Testis (tissue), 5 donors: Measurements from ENCODE around the gene DOK3. TPM values are rescaled to one million over a fixed set of nuclear protein-coding genes. Genes with fewer than 3 reads are reported as not detected.
A peak's percentile ranks its signal among the peaks of the same experiment; 100 is the strongest.

ENCODE experiments used
- DNase-seq: peaks from one replicate; pipeline ENCODE4 v3.0.0-alpha.2; 2019
- H3K27ac ChIP-seq, 2 donors: fragments of 200-600 bp; sonication (generic); one replicate each; pipeline ENCODE4 v1.5.1; 2019
- H3K27me3 ChIP-seq: fragments of 200-600 bp; sonication (generic); one replicate; pipeline ENCODE4 v1.5.1; 2019
- H3K36me3 ChIP-seq: fragments of 200-600 bp; sonication (generic); one replicate; pipeline ENCODE4 v1.5.1; 2017; ENCODE audit warnings: low read depth; ENCODE audit errors: missing control alignments
- H3K4me1 ChIP-seq: fragments of 200-600 bp; sonication (generic); one replicate; pipeline ENCODE4 v1.5.1; 2019
- H3K4me3 ChIP-seq, 2 donors: fragments of 200-600 bp; sonication (generic); one replicate each; pipeline ENCODE4 v1.5.1; 2017 to 2019
- H3K9me3 ChIP-seq: fragments of 200-600 bp; sonication (generic); one replicate; pipeline ENCODE4 v1.5.1; 2017
- POLR2A ChIP-seq: fragments of 450-650 bp; IDR thresholded peaks from one replicate; pipeline ENCODE4 v1.6.1; 2017; ENCODE audit warnings: antibody characterized with exemption, mild to moderate bottlenecking, moderate library complexity
- WGBS, 2 donors: methylation state at CpG; one replicate each; pipeline ENCODE4 v1.1.5; 2018; 5-methylcytosine and 5-hydroxymethylcytosine counted together
- intact Hi-C: fragments of 100-400 bp; cut with DNase I; formaldehyde crosslinking; loops from one replicate; pipeline ENCODE4 v1.15.1; 2023; ENCODE audit warnings: low total_unique reads
- long read RNA-seq, 2 donors: transcript quantifications; one replicate each; lab custom pipeline, GENCODE V29; 2026
- polyA plus RNA-seq: library from polyadenylated mRNA; stranded (reverse); fragments of 350-450 nt; fragmentation: Illumina TruSeq; extraction: RNeasy Lipid Tissue Mini Kit (QIAGEN cat#74804); gene quantifications from one replicate; pipeline ENCODE4 v1.2.3, GENCODE V29; 2014; ENCODE audit warnings: low read depth, low replicate concordance; ENCODE audit not compliant: insufficient read depth
- total RNA-seq, 2 donors: library from RNA; depleted of rRNA; stranded (reverse); fragments of >200 nt; gene quantifications; one replicate each; pipeline ENCODE4 v1.2.3, GENCODE V29; 2016
- TF ChIP-seq, protein P1 (sequence below), 3 experiments: fragments of 450-650 bp in 2 of 3; fragments of 200-600 bp in 1 of 3; sonication (generic) in 1 of 3; IDR thresholded peaks; one replicate each; pipeline ENCODE4 v1.5.1; 2016 to 2019; ENCODE audit warnings: antibody characterized with exemption in 3 of 3, mild to moderate bottlenecking in 2 of 3, moderate library complexity in 1 of 3

DOK3 gene, protein sequence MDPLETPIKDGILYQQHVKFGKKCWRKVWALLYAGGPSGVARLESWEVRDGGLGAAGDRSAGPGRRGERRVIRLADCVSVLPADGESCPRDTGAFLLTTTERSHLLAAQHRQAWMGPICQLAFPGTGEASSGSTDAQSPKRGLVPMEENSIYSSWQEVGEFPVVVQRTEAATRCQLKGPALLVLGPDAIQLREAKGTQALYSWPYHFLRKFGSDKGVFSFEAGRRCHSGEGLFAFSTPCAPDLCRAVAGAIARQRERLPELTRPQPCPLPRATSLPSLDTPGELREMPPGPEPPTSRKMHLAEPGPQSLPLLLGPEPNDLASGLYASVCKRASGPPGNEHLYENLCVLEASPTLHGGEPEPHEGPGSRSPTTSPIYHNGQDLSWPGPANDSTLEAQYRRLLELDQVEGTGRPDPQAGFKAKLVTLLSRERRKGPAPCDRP
- 10 to 100 TPM; 10.7 to 18.7 TPM for total RNA-seq
- polyA plus RNA-seq, result 10.4 TPM
- long read RNA-seq, donor 1, partial matches to known transcripts, result 0 of 1 reads
- long read RNA-seq, donor 1, other reads (novel, unspliced or antisense), result 0 of 1 reads
- long read RNA-seq, donor 2, result 0 reads

DNA sequence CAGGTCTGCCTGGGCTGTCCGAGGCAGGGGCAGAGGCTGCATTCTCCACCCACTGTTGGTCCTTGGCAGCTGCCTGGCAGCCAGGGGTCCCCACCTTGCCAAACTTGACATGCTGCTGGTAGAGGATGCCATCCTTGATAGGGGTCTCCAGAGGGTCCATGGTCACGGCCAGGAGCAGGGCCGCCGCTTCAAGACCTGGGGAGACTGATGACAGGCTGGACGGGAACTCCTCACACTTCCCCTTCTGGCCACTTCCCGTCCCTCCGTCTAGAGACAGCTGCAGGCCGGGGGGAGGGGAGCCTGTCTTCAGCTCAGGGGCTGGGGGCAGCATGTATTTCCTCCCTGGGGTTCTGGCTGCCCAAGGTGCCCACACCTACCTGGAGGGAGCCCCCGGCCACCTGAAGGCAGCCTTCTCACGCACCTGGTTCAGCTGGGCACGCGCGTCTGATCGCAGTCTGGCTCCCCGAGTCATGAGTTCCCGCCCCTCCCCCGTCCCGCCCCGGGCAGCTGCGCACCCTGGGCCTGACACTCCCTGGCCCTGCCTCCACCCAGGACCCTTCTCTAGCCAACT, at the start of gene DOK3:
Gene DOK3 (minus strand): TSS at position 446 of the 571 bp plus-strand sequence. CDS start 286 bp downstream, at position 160.
- DNase-seq, result no peak
- no peaks in the 10 kb centered on the region for H3K36me3 ChIP-seq
- no peak for TF ChIP-seq POLR2A
- TF ChIP-seq, protein P1, sequence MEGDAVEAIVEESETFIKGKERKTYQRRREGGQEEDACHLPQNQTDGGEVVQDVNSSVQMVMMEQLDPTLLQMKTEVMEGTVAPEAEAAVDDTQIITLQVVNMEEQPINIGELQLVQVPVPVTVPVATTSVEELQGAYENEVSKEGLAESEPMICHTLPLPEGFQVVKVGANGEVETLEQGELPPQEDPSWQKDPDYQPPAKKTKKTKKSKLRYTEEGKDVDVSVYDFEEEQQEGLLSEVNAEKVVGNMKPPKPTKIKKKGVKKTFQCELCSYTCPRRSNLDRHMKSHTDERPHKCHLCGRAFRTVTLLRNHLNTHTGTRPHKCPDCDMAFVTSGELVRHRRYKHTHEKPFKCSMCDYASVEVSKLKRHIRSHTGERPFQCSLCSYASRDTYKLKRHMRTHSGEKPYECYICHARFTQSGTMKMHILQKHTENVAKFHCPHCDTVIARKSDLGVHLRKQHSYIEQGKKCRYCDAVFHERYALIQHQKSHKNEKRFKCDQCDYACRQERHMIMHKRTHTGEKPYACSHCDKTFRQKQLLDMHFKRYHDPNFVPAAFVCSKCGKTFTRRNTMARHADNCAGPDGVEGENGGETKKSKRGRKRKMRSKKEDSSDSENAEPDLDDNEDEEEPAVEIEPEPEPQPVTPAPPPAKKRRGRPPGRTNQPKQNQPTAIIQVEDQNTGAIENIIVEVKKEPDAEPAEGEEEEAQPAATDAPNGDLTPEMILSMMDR (IDR thresholded peaks at IDR 0.05), result no peak
- peak within 1 kb of the TSS in 1 of 2 donors; percentile 29 for H3K4me3 ChIP-seq
- H3K9me3 ChIP-seq, result no peaks in the 10 kb centered on the region
- no peaks in the 10 kb centered on the region for H3K27me3 ChIP-seq
- H3K27ac ChIP-seq, result peak within 1 kb of the TSS in 1 of 2 donors; percentile 14
- 36 to 63% methylated on average over 8 to 20 of the region's 20 CpGs for whole genome bisulfite sequencing, 2 donors
- peaks cover 2% of the 10 kb centered on the region for H3K4me1 ChIP-seq
- intact Hi-C loops, result loop anchor here (10.0 kb wide), 1 partner anchor 115 kb away; no protein-coding TSS in a partner anchor

GRCh38 chr5:177557796-177558195, 48.2 kb upstream of the DOK3 start:
- no peak for DNase-seq
- TF ChIP-seq POLR2A, result no peak
- TF ChIP-seq, protein P1 (IDR thresholded peaks at IDR 0.05), result no peak
- no peaks in the 10 kb centered on the region for H3K27me3 ChIP-seq
- intact Hi-C loops, result no loop called here
- no peaks in the 10 kb centered on the region for H3K9me3 ChIP-seq
- H3K27ac ChIP-seq, result no peak overlapping the region
- no peak overlapping the region for H3K4me3 ChIP-seq
- 81 to 84% methylated on average over 5 of the region's 5 CpGs for WGBS, 2 donors
- no peaks in the 10 kb centered on the region for H3K36me3 ChIP-seq
- H3K4me1 ChIP-seq, result peaks cover 17% of the 10 kb centered on the region

DNA sequence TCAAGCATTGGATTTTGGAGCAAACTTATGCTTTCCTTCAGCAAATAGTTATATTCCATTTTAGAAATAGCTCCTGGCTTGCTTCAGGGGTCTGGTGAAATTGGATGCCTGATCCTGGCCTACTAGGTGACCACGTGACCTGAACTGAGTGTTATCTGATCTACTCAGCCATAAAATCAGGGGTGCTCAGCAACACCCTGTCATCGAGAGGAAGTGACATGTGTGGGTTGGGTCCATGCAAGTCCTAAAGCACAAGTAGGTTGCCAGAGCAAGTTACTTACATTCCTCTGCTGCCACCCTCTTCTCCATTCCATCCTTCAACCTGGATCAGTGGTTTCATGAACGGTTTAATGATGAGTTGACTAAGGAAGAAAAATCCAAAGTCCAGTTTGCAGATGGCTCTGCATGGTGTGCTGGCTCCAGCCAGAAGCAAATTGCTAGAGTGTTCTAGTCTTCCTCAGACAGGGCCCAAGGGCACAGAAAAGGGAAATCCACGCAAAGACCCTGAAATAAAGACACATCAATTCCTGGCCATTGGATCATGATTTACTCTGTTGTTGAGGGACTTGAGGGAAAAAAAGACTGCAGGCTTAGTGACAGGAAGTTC, 47.5 kb upstream of the DOK3 start:
- intact Hi-C loops, result no loop called here
- TF ChIP-seq, protein P1 (IDR thresholded peaks at IDR 0.05), result no peak
- no peak for TF ChIP-seq POLR2A
- DNase-seq, result no peak

DNA sequence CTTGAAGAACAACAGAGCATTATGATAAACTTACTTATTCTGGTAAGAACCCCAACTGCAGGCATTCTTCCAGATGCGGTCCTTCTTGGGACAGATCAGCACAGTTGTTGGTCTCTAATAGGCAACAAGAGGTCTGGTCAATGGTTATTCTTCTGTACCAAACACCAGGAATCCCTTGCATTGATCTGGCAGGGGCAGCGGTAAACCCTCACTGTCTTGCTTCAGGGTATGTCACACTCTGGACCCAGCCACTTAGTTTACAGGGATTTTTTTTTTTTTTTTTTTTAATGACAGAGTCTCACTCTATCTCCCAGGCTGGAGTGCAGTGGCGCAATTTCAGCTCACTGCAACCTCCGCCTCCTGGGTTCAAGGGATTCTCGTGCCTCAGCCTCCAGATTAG, 46.0 kb upstream of the DOK3 start:
- 91 to 93% methylated on average over 5 of the region's 5 CpGs for WGBS, 2 donors
- Histone ChIP-seq H3K4me1 (peaks cover 16% of the 10 kb centered on the region), H3K36me3 (no peaks in the 10 kb centered on the region), H3K27me3 (no peaks in the 10 kb centered on the region), H3K4me3 (no peak overlapping the region), H3K9me3 (no peaks in the 10 kb centered on the region), H3K27ac (no peak overlapping the region)
- peak; percentile 54 for DNase-seq
- intact Hi-C loops, result no loop called here
- no peak for TF ChIP-seq POLR2A
- TF ChIP-seq, protein P1 (IDR thresholded peaks at IDR 0.05), result no peak

More for the DNA sequence above, 47.5 kb upstream of the DOK3 start:
- no peaks in the 10 kb centered on the region for H3K27me3 ChIP-seq
- WGBS, 2 donors, result 63 to 72% methylated on average over 4 of the region's 4 CpGs
- no peaks in the 10 kb centered on the region for H3K9me3 ChIP-seq
- no peaks in the 10 kb centered on the region for H3K36me3 ChIP-seq
- peaks cover 19% of the 10 kb centered on the region for H3K4me1 ChIP-seq
- no peak overlapping the region for H3K4me3 ChIP-seq
- H3K27ac ChIP-seq, result no peak overlapping the region
